T-helper 2 cell treated with Interferon-gamma antibody and Interleukin-4, amounts not matched to agents 5 μg/mL and 100 μg/mL, for 36 hours (primary cell): Measurements from ENCODE around the gene NOXO1.
A peak's percentile ranks its signal among the peaks of the same experiment; 100 is the strongest.
"Not testable (repeated sequence)": the region's sequence is repeated elsewhere in the genome, so short reads cannot be mapped to it uniquely, and the experiment has no call there.

Experiments used
- DNase-seq: peaks from one replicate; pipeline ENCODE4 v3.0.0; 2021; ENCODE audit warnings: low spot score
- H3K27ac Mint-ChIP-seq: one replicate; pipeline ENCODE4 v1.8.0; 2021; ENCODE audit warnings: mild to moderate bottlenecking, mixed read lengths
- H3K27me3 Mint-ChIP-seq: one replicate; pipeline ENCODE4 v1.8.0; 2021; ENCODE audit warnings: low read depth, mixed read lengths
- H3K36me3 Mint-ChIP-seq: one replicate; pipeline ENCODE4 v1.8.0; 2021; ENCODE audit warnings: low read depth, mixed read lengths
- H3K4me1 Mint-ChIP-seq: one replicate; pipeline ENCODE4 v1.8.0; 2021; ENCODE audit warnings: low read depth, mixed read lengths
- H3K4me3 Mint-ChIP-seq: one replicate; pipeline ENCODE4 v1.8.0; 2022; ENCODE audit warnings: mild to moderate bottlenecking, moderate library complexity, mixed read lengths
- H3K9me3 Mint-ChIP-seq: one replicate; pipeline ENCODE4 v1.8.0; 2021; ENCODE audit warnings: mixed read lengths

NOXO1 gene

GRCh38 chr16:1974157-1975070, 6.9 kb downstream of the NOXO1 start:
- no peak for DNase-seq
- peaks cover 14% of the 10 kb centered on the region for H3K4me1 Mint-ChIP-seq
- no peak overlapping the region for H3K4me3 Mint-ChIP-seq
- H3K27me3 Mint-ChIP-seq: no peaks in the 10 kb centered on the region
- no peak overlapping the region for H3K27ac Mint-ChIP-seq
- no peaks in the 10 kb centered on the region for H3K9me3 Mint-ChIP-seq
- H3K36me3 Mint-ChIP-seq: peaks cover 9% of the 10 kb centered on the region

DNA sequence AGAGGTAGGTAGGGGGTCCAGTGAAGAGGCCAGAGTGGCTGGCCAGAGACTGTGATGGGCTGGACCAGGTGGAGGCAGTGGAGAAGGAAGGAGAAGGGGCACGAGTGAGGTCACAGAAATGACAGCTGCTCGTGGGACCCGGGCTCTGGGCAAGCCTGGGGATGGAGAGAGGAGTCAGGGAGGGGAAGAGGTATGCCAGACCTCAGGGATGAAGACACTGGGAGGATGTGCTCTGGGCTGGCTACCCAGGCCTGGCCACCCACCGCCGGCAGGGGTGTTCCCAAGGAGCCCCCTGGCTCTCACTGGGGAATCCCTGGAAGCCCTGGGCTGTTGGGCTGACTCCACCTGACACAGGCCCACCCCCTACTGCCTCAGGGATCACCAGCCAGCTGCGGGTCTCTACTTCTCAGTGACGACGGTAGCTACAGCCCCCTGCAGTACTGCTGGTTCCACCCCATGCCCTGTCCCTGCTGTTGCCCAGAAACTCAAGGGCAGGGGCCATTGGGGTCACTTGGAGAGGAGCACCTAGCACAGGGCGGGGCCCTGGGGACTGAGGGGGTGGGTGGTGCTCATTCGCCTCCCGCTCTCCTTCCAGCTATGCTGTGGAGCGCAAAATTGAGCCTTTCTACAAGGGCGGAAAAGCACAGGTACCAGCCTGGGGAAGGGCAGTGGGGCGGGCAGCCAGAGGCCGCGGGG, 7.7 kb downstream of the NOXO1 start:
- H3K9me3 Mint-ChIP-seq: no peaks in the 10 kb centered on the region
- H3K27me3 Mint-ChIP-seq: no peaks in the 10 kb centered on the region
- no peak for DNase-seq
- no peak overlapping the region for H3K27ac Mint-ChIP-seq
- H3K4me1 Mint-ChIP-seq: peaks cover 14% of the 10 kb centered on the region
- peaks cover 9% of the 10 kb centered on the region for H3K36me3 Mint-ChIP-seq
- H3K4me3 Mint-ChIP-seq: peak overlapping the region; percentile 34

DNA sequence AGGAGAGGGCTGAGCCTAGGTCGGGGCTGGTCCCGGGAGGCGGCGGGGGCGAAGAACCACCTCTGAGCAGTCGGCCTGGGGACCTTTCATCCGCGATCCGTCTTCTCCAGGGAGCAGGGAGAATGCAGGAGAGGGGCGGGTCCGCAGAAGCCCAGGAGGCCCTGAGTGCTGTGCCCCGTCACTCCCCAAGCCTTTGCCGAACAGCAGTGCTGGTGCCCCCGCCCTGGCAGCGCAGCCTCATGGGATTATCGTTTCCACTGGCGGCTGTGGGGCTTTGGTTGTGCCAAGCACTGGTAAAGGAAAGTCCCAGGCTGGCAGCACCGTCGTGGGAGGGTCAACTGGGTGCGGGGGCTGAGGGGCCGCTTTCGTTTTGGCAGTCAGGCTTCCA, 8.8 kb downstream of the NOXO1 start:
- Mint-ChIP-seq H3K4me3 (peak overlapping the region; percentile 97), H3K27ac (peak overlapping the region; percentile 98), H3K4me1 (peaks cover 14% of the 10 kb centered on the region), H3K36me3 (peaks cover 7% of the 10 kb centered on the region), H3K27me3 (no peaks in the 10 kb centered on the region), H3K9me3 (no peaks in the 10 kb centered on the region)
- DNase-seq: no peak

GRCh38 chr16:1971796-1972489, 9.3 kb downstream of the NOXO1 start, which contains the start of gene TBL3:
Gene TBL3 (plus strand): TSS chr16:1972053. CDS start chr16:1972165, 112 bp downstream.
- Mint-ChIP-seq H3K9me3 (no peaks in the 10 kb centered on the region), H3K4me1 (peaks cover 14% of the 10 kb centered on the region), H3K27ac (peak within 1 kb of the TSS; percentile 98), H3K4me3 (peak within 1 kb of the TSS; percentile 97), H3K27me3 (no peaks in the 10 kb centered on the region), H3K36me3 (peaks cover 6% of the 10 kb centered on the region)
- peak; percentile 98 for DNase-seq

- no peak overlapping the region for H3K4me3 Mint-ChIP-seq
Observed at GRCh38 chr16:1968146-1968953, 12.9 kb downstream of the NOXO1 start.

GRCh38 chr16:1966460-1966859, 14.8 kb downstream of the NOXO1 start, which contains the start of gene RNF151:
Gene RNF151 (plus strand): TSS chr16:1966856. CDS start chr16:1966882, 26 bp downstream.
- Mint-ChIP-seq H3K27ac (peak within 1 kb of the TSS; percentile 97), H3K27me3 (no peaks in the 10 kb centered on the region)
- DNase-seq: no peak

More at GRCh38 chr16:1968146-1968953, 12.9 kb downstream of the NOXO1 start:
- Mint-ChIP-seq H3K27me3 (no peaks in the 10 kb centered on the region), H3K4me1 (peaks cover 23% of the 10 kb centered on the region), H3K9me3 (no peaks in the 10 kb centered on the region), H3K27ac (no peak overlapping the region), H3K36me3 (peaks cover 13% of the 10 kb centered on the region)
- no peak for DNase-seq

GRCh38 chr16:1965396-1966001, 15.8 kb downstream of the NOXO1 start:
- Mint-ChIP-seq H3K4me3 (peak overlapping the region; percentile 97), H3K4me1 (peaks cover 23% of the 10 kb centered on the region), H3K27ac (peak overlapping the region; percentile 97), H3K27me3 (no peaks in the 10 kb centered on the region), H3K9me3 (no peaks in the 10 kb centered on the region), H3K36me3 (peaks cover 37% of the 10 kb centered on the region)
- no peak for DNase-seq

More at GRCh38 chr16:1966460-1966859, 14.8 kb downstream of the NOXO1 start, which contains the start of gene RNF151:
- Mint-ChIP-seq H3K4me1 (peaks cover 18% of the 10 kb centered on the region), H3K36me3 (peaks cover 30% of the 10 kb centered on the region), H3K4me3 (peak within 1 kb of the TSS; percentile 97), H3K9me3 (no peaks in the 10 kb centered on the region)

- Mint-ChIP-seq H3K9me3 (no peaks in the 10 kb centered on the region), H3K4me1 (peaks cover 29% of the 10 kb centered on the region), H3K27me3 (no peaks in the 10 kb centered on the region), H3K27ac (peak within 1 kb of the TSS; percentile 97), H3K36me3 (peaks cover 39% of the 10 kb centered on the region), H3K4me3 (peak within 1 kb of the TSS; percentile 97)
- peak; percentile 100 for DNase-seq
Observed at GRCh38 chr16:1964506-1965395, 16.5 kb downstream of the NOXO1 start, which contains the start of gene RPS2. Gene RPS2 (minus strand): TSS chr16:1964826. CDS start chr16:1964625, 201 bp downstream.

DNA sequence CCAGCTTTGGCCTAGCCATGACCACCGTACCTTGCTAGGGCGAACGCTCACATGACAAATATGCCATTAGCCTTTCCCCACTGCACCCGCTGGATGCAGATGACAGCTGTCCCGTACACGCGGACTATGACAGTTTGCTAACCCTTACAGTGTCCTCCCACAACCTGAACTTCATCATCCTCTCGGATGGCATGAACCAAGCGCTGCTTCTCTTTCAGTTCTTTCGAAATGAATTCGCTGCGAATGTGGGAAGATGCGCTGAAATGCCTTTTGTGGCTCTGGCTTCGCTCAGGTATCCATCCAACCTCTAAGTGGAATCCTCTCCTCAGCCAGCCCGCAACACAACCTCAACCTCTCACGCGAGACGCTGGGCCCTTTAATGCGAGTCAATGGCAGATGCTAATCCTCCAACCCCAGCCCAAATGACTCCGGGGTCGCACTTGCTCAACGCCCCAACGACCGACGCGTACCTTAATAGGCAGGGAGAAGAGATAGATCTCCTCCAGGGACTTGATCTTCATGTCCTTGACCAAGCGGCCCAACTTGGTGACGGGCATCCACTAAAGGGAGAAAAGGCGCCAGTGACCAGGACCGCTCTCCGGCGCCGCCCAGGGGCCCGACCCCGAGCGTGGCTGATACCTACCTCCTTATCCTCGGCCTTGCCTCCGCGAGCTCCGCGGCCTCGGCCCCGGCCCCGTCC, 17.3 kb downstream of the NOXO1 start:
- no peak for DNase-seq
- peak overlapping the region; percentile 97 for H3K4me3 Mint-ChIP-seq
- H3K36me3 Mint-ChIP-seq: peaks cover 39% of the 10 kb centered on the region
- H3K4me1 Mint-ChIP-seq: peaks cover 29% of the 10 kb centered on the region
- no peaks in the 10 kb centered on the region for H3K27me3 Mint-ChIP-seq
- no peaks in the 10 kb centered on the region for H3K9me3 Mint-ChIP-seq
- H3K27ac Mint-ChIP-seq: peak overlapping the region; percentile 91

DNA sequence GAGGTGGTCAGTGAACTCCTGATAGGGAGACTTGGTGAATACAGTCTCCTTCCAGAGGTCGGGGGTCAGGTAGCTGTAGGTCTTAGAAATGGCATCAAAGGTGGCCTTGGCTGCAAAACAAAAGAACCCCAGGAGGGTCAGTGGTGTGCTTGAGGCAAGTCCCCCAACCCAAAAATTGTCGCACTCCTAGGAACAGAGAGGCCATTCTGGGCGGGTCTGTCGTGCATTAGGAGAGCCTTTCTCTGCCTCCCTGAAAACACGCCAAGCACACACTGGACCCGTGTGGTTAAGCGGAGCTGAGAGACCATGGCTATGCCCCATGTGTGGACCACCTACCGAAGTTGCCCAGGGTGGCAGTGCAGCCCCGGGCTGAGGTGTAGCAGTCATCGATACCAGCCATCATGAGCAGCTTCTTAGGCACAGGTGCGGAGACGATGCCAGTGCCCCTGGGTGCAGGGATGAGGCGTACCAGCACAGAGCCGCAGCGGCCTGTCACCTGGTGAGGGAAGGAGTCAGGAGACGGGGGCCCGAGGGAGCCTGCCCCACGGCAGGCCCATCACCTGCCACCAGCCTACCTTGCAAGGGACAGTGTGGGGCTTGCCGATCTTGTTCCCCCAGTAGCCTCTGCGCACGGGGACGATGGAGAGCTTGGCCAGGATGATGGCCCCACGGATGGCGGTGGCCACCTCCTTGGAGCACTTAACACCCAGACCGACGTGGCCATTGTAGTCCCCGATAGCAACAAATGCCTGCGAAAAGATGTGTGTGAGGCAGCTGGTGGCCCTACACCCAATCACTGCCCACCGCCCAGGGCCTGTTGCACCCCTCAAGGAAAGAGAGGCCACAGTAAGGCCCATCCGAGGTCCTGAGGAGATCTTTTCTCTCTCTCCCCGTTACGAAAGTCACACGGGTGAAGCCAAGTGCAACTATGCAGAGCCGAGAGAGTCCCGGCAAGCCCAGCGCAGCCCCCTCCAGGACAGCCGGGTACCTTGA, 18.8 kb downstream of the NOXO1 start:
- Mint-ChIP-seq H3K36me3 (peaks cover 39% of the 10 kb centered on the region), H3K4me1 (peaks cover 29% of the 10 kb centered on the region), H3K27ac (peak overlapping the region; percentile 91), H3K4me3 (peak overlapping the region; percentile 97)
- not testable (repeated sequence) for DNase-seq, H3K27me3 Mint-ChIP-seq, H3K9me3 Mint-ChIP-seq

DNA sequence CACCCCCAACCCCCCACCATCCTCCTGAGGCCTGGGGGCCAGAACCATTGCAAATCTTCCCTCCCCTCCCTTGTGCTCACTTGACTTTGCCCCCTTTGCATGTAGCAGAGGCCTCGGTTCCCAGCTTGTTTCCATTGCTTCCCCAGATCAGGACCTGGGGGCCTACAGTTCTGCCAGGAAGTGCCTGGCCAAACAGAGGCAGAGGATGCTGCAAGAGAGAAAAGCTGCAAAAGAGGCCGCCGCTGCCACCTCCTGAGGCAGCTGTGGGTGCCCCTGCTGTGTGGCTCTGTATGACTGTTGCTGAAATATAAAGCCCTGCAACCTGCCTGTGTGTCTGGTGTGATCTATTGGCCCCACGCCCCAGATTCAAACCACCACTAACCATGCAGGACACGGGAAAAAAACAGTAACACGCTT, 19.6 kb downstream of the NOXO1 start:
- H3K27me3 Mint-ChIP-seq: no peaks in the 10 kb centered on the region
- H3K9me3 Mint-ChIP-seq: no peaks in the 10 kb centered on the region
- peak overlapping the region; percentile 51 for H3K4me3 Mint-ChIP-seq
- no peak for DNase-seq
- H3K36me3 Mint-ChIP-seq: peaks cover 39% of the 10 kb centered on the region
- H3K4me1 Mint-ChIP-seq: peaks cover 29% of the 10 kb centered on the region
- peak overlapping the region; percentile 80 for H3K27ac Mint-ChIP-seq
